ENCODE measurements around the gene PCDH10. TPM values are rescaled to one million over a fixed set of nuclear protein-coding genes. Genes with fewer than 3 reads are reported as not detected.

Gene PCDH10
- polyA plus RNA-seq, 3 donors from 2014 or later, result not detected

GRCh38 chr4:133145241-133145640, 3.9 kb upstream of the PCDH10 start:
- DNase-seq, result no peak
- Mint-ChIP-seq H3K36me3 (peaks cover 4 to 8% (median 5%) of the 10 kb centered on the region in 3 donors), H3K4me1 (peaks cover 3 to 20% of the 10 kb centered on the region in 2 donors), H3K27ac (no peak overlapping the region), H3K27me3 (ENCODE audit: low read depth in 3 of 3) (peaks cover 8 to 14% (median 13%) of the 10 kb centered on the region in 3 donors), H3K4me3 (no peak overlapping the region), H3K9me3 (peaks cover 12 to 49% (median 19%) of the 10 kb centered on the region in 6 donors)

- no peak for DNase-seq
- peaks cover 4 to 8% (median 5%) of the 10 kb centered on the region in 3 donors for H3K36me3 Mint-ChIP-seq
- no peak overlapping the region for H3K27ac Mint-ChIP-seq
- H3K4me1 Mint-ChIP-seq, result peaks cover 3 to 20% of the 10 kb centered on the region in 2 donors
- peaks cover 13 to 16% (median 16%) of the 10 kb centered on the region in 3 donors for H3K27me3 Mint-ChIP-seq (ENCODE audit: low read depth in 3 of 3)
- no peak overlapping the region for H3K4me3 Mint-ChIP-seq
- peaks cover 11 to 47% (median 21%) of the 10 kb centered on the region in 6 donors for H3K9me3 Mint-ChIP-seq
Observed at GRCh38 chr4:133145758-133146573, 3.1 kb upstream of the PCDH10 start.

GRCh38 chr4:133146574-133147241, 2.4 kb upstream of the PCDH10 start:
- peak overlapping the region in 1 of 5 donors; percentile 49 for H3K4me3 Mint-ChIP-seq
- DNase-seq, result no peak
- H3K27ac Mint-ChIP-seq, result no peak overlapping the region
- H3K27me3 Mint-ChIP-seq (ENCODE audit: low read depth in 3 of 3), result peaks cover 16 to 20% (median 19%) of the 10 kb centered on the region in 3 donors
- H3K4me1 Mint-ChIP-seq, result peaks cover 3 to 20% of the 10 kb centered on the region in 2 donors
- H3K36me3 Mint-ChIP-seq, result peaks cover 4 to 8% (median 5%) of the 10 kb centered on the region in 3 donors
- peaks cover 11 to 45% (median 23%) of the 10 kb centered on the region in 6 donors for H3K9me3 Mint-ChIP-seq

- Mint-ChIP-seq H3K36me3 (peaks cover 4 to 8% (median 5%) of the 10 kb centered on the region in 3 donors), H3K27me3 (ENCODE audit: low read depth in 3 of 3) (peaks cover 16 to 20% (median 19%) of the 10 kb centered on the region in 3 donors), H3K4me3 (peak overlapping the region in 1 of 5 donors; percentile 49), H3K9me3 (peaks cover 11 to 45% (median 23%) of the 10 kb centered on the region in 6 donors), H3K27ac (no peak overlapping the region), H3K4me1 (peaks cover 3 to 20% of the 10 kb centered on the region in 2 donors)
- DNase-seq, result no peak
Observed at GRCh38 chr4:133147286-133147821, 1.7 kb upstream of the PCDH10 start.

DNA sequence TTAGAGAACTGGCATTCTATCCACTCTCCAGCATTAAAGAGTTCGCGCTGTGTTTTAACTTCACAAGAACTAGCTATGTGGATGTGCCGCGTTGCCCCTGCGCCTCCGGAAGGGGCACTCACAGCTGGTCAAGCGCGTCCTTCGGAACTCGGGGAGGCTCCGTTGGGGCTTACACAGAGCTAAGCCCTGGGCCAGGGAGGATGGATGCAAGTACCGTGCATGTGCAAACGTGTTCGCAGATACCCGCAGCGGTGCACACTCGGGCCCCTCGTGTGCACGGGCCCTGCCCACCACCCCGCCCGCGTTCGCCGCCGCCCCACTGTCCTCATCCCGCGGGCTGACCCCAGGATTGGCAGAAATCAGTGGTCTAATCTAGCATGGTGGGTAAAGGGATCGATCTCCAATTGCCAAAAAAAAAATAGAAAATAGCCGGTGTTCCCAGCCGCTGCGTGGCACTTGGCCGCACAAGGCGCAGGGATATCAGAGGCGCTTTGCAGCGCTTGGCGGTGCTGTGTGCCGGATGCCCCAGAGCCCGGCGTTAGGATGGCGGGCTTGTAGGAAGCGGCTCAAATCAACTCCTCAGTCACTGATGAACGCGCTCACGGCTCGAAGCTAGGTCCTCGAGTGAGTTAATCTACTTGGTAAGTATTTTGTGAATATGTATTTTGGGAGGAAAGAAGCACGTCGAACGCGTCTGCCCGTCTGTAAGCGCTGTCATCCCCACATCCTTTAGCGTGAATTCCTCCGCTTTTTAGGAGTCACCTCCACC, 989 bp upstream of the PCDH10 start:
- Mint-ChIP-seq H3K9me3 (peaks cover 12 to 51% (median 27%) of the 10 kb centered on the region in 6 donors), H3K27me3 (ENCODE audit: low read depth in 3 of 3) (peaks cover 19 to 27% (median 22%) of the 10 kb centered on the region in 3 donors), H3K27ac (no peak overlapping the region), H3K4me3 (peak overlapping the region in 4 of 5 donors; percentile 32 to 78 (median 46)), H3K36me3 (peaks cover 4 to 8% (median 5%) of the 10 kb centered on the region in 3 donors), H3K4me1 (peaks cover 3 to 20% of the 10 kb centered on the region in 2 donors)
- no peak for DNase-seq

GRCh38 chr4:133149364-133149695, 236 bp downstream of the PCDH10 start:
- Mint-ChIP-seq H3K36me3 (peaks cover 4 to 8% (median 5%) of the 10 kb centered on the region in 3 donors), H3K27me3 (ENCODE audit: low read depth in 3 of 3) (peaks cover 19 to 27% (median 24%) of the 10 kb centered on the region in 3 donors), H3K27ac (peak overlapping the region in 1 of 6 donors; percentile 21), H3K4me1 (peaks cover 3 to 20% of the 10 kb centered on the region in 2 donors), H3K4me3 (peak overlapping the region in 4 of 5 donors; percentile 42 to 78 (median 68)), H3K9me3 (peaks cover 11 to 58% (median 27%) of the 10 kb centered on the region in 6 donors)
- DNase-seq, result no peak

DNA sequence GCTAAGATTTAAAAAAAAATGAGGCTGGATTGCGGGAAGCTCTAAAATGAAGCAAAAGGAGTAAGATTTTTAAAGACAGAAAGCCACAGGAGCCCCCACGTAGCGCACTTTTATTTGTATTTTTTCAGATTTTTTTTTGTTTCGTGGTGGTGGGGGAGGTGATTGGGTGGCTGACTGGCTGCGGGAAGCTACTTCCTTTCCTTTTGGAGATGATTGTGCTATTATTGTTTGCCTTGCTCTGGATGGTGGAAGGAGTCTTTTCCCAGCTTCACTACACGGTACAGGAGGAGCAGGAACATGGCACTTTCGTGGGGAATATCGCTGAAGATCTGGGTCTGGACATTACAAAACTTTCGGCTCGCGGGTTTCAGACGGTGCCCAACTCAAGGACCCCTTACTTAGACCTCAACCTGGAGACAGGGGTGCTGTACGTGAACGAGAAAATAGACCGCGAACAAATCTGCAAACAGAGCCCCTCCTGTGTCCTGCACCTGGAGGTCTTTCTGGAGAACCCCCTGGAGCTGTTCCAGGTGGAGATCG, 908 bp downstream of the PCDH10 start:
- Mint-ChIP-seq H3K27me3 (ENCODE audit: low read depth in 3 of 3) (peaks cover 19 to 27% (median 24%) of the 10 kb centered on the region in 3 donors), H3K4me3 (peak overlapping the region in 3 of 5 donors; percentile 21 to 78 (median 24)), H3K27ac (no peak overlapping the region), H3K4me1 (peaks cover 3 to 20% of the 10 kb centered on the region in 2 donors), H3K36me3 (peaks cover 4 to 8% (median 5%) of the 10 kb centered on the region in 3 donors), H3K9me3 (peaks cover 8 to 63% (median 29%) of the 10 kb centered on the region in 6 donors)
- no peak for DNase-seq

GRCh38 chr4:133150486-133151340, 1.6 kb downstream of the PCDH10 start:
- Mint-ChIP-seq H3K27ac (no peak overlapping the region), H3K4me3 (peak overlapping the region in 1 of 5 donors; percentile 24), H3K4me1 (peaks cover 3 to 20% of the 10 kb centered on the region in 2 donors), H3K9me3 (peaks cover 8 to 63% (median 27%) of the 10 kb centered on the region in 6 donors), H3K27me3 (ENCODE audit: low read depth in 3 of 3) (peaks cover 19 to 27% (median 23%) of the 10 kb centered on the region in 3 donors), H3K36me3 (peaks cover 4 to 8% (median 5%) of the 10 kb centered on the region in 3 donors)
- no peak for DNase-seq

DNA sequence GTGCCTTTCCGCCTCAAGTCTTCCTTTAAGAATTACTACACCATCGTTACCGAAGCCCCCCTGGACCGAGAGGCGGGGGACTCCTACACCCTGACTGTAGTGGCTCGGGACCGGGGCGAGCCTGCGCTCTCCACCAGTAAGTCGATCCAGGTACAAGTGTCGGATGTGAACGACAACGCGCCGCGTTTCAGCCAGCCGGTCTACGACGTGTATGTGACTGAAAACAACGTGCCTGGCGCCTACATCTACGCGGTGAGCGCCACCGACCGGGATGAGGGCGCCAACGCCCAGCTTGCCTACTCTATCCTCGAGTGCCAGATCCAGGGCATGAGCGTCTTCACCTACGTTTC, 2.2 kb downstream of the PCDH10 start:
- H3K27me3 Mint-ChIP-seq (ENCODE audit: low read depth in 3 of 3), result peaks cover 16 to 27% (median 23%) of the 10 kb centered on the region in 3 donors

DNA sequence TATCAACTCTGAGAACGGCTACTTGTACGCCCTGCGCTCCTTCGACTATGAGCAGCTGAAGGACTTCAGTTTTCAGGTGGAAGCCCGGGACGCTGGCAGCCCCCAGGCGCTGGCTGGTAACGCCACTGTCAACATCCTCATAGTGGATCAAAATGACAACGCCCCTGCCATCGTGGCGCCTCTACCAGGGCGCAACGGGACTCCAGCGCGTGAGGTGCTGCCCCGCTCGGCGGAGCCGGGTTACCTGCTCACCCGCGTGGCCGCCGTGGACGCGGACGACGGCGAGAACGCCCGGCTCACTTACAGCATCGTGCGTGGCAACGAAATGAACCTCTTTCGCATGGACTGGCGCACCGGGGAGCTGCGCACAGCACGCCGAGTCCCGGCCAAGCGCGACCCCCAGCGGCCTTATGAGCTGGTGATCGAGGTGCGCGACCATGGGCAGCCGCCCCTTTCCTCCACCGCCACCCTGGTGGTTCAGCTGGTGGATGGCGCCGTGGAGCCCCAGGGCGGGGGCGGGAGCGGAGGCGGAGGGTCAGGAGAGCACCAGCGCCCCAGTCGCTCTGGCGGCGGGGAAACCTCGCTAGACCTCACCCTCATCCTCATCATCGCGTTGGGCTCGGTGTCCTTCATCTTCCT, 2.7 kb downstream of the PCDH10 start:
- Mint-ChIP-seq H3K27me3 (ENCODE audit: low read depth in 3 of 3) (peaks cover 18 to 27% (median 22%) of the 10 kb centered on the region in 3 donors), H3K4me1 (peaks cover 3 to 20% of the 10 kb centered on the region in 2 donors), H3K27ac (no peak overlapping the region), H3K9me3 (peaks cover 8 to 61% (median 26%) of the 10 kb centered on the region in 6 donors), H3K4me3 (no peak overlapping the region), H3K36me3 (peaks cover 4 to 8% (median 5%) of the 10 kb centered on the region in 3 donors)
- DNase-seq, result no peak

More for the DNA sequence above, 2.2 kb downstream of the PCDH10 start:
- no peak overlapping the region for H3K4me3 Mint-ChIP-seq
- peaks cover 4 to 8% (median 5%) of the 10 kb centered on the region in 3 donors for H3K36me3 Mint-ChIP-seq
- H3K4me1 Mint-ChIP-seq, result peaks cover 3 to 20% of the 10 kb centered on the region in 2 donors
- DNase-seq, result no peak
- H3K9me3 Mint-ChIP-seq, result peaks cover 8 to 61% (median 26%) of the 10 kb centered on the region in 6 donors
- no peak overlapping the region for H3K27ac Mint-ChIP-seq

GRCh38 chr4:133152330-133152821, 3.3 kb downstream of the PCDH10 start:
- H3K4me1 Mint-ChIP-seq, result peaks cover 3 to 20% of the 10 kb centered on the region in 2 donors
- H3K4me3 Mint-ChIP-seq, result peak overlapping the region in 1 of 5 donors; percentile 36
- DNase-seq, result no peak
- peaks cover 4 to 8% (median 5%) of the 10 kb centered on the region in 3 donors for H3K36me3 Mint-ChIP-seq
- H3K9me3 Mint-ChIP-seq, result peaks cover 5 to 55% (median 23%) of the 10 kb centered on the region in 6 donors
- H3K27me3 Mint-ChIP-seq (ENCODE audit: low read depth in 3 of 3), result peaks cover 14 to 27% (median 21%) of the 10 kb centered on the region in 3 donors
- H3K27ac Mint-ChIP-seq, result no peak overlapping the region
